Measurements from ENCODE around the gene ZNF26.

ZNF26 gene

DNA sequence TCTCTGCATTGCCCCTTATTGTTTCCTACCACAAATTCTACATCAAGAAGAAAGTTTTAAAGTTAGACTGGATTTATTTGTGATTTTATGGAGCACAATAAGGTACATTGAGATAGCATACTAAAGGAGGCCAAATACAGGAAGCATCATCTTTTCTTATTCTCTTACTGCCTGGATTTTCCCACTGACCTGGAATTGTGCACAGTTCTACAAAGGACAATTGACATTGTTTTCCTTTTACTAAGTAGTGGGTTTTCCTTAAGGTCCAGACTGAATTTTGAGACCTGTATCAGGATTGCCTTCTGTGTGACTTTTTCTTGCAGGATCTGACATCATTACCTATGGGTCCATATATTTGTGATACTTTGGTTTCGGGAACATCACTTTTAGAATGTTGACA, 75.8 kb downstream of the ZNF26 start:
- DNase-seq = no peak

DNA sequence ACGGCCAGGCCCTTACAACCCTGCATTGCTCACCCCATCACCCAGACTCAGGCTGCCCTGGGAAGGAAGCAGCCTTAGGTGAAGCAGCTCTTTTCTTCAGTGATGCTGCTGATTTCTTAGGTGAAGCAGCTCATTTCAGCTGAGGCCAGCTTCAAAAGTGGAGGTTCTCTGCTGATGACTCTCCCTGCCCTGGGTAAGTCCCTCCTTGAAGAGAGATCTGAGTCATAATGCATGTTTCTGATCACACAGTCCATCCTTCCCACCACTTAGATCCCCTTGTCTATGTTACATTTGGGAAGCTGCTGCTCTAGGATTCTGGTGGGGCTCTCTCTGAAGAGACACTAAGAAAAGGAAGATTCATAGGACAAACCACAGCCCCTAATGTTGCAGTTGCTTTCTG, 77.4 kb downstream of the ZNF26 start:
- DNase-seq = no peak

DNA sequence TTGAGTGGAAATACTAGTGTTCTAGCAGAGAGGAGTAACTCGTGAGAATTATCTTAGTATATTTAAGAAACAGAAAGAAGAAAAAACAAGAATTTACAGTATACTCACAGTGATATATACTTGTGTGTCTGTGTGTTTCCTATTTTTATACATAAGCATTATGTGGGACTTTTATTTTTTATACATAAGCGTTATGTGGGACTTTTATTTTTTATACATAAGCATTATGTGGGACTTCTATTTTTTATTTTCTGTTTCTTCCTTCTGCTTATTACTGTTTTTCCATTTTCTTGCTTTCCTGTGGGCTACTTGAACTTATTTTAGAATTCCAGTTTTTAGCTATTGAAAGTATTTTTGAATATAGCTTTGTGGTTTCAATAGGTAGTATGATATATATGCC, 87.7 kb downstream of the ZNF26 start:
- no peak for DNase-seq
